HG02588 (cell line): Measurements from ENCODE around the gene KDM5D.

Experiments
- ATAC-seq: cut with Tn5 transposase; IDR thresholded peaks from one replicate; pipeline ENCODE4 v1.9.1; 2021; ENCODE audit warnings: mild to moderate bottlenecking, moderate library complexity; ENCODE audit not compliant: unreplicated experiment

KDM5D gene

DNA sequence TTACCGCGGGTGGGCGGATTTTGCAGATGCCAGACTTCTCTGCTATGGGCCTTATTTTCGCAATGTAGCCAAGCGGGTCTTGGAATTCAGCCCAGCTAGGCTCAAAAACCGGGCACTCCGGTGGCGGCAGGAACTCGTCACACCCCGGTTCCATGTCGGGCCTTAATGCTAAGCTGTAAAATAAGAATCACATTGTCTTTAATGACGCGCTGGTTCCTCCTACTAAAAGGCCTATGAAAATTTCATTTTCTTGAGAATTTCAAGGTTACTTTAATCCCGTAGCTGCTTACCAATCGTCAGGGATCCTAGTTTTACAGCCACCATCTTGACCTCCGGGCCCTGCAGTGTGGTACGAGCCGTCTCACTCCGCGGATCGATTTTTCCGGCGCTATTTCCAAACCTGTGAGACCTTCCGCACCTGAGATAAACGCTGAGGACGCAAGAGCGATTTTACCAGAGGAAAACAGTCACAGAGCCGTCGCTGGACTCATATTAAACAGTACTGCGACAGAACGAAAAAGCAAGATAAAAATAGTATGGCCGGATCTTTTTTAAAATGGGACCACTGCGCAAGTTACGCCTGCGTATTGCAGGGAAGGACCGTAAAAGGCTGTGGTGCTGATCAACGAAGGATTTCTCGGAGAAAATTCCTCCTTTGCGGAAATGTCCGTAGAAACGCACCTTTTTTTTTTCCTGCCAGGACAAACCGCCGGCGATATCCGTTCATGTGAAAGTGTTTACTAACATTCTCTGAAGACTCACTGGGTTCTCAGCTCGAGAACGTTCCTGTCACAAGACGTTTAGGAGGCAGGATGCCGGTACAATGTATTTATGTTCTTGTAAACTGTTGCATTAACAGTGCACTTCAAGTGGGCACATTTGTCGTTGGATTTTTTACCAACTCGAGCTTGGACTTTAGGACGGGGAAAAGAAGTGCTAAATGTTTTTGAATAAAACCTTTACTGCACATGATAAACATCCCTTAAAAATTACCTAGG is at the start of gene KDM5D:
Gene KDM5D (minus strand): TSS at position 346 of the 998 bp plus-strand sequence. CDS start 192 bp downstream, at position 154.
- ATAC-seq = peak; percentile 82

DNA sequence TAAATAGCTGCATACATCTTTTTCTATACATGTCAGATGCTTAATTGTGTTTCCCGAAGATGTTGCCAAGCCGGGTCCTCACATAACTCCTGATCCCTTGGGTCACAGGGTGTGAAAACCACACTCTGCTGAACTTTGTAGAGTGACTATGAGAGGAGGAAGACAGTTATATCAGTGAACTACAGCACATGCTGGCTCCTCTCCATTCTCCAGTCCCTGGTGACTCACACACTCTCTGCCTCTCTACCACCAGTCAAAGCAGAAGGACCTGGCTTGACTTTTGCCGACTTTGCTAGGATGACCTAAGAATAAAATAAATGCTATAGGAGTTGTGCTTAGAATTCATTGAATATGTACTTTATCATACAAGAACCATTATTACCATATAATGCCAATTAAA is 23.8 kb upstream of the KDM5D start:
- ATAC-seq = no peak

DNA sequence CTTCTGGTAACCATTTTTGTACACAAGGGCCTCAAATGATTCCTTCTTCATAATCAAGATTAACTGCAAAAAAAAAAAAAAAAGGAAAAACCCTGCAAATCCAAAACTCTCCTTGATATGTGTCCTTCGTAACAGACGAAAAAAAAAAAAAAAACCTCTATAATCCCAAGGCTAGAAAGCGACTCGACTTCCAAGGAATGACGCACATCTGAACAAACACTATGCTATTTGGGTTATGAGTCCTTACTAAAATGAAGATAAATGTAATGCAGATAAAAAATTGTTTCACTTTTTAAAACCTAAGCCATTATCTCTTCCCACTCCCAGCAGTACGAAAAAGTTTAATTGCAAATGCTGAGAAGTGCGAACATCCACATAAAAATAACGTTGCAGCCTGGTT is 1.2 kb downstream of the KDM5D start:
- ATAC-seq = no peak

DNA sequence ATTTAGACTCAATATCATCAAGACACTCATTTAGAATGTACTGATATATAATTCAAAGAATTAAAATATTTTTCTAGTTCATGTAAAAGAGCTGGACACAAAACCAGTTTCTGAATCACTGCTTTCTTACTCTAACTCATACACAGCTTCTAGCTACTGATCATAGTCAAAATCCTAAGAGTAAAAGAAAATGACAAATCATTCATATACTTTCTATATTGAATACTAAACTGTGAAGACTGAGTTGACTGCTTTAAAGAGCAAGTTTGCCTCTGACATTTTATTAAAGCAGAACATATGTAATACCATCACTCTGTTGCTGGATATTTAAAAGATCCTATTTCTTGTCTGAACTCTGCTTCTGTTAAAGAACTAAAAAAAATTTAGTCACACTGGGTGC is 2.4 kb downstream of the KDM5D start:
- no peak for ATAC-seq

DNA sequence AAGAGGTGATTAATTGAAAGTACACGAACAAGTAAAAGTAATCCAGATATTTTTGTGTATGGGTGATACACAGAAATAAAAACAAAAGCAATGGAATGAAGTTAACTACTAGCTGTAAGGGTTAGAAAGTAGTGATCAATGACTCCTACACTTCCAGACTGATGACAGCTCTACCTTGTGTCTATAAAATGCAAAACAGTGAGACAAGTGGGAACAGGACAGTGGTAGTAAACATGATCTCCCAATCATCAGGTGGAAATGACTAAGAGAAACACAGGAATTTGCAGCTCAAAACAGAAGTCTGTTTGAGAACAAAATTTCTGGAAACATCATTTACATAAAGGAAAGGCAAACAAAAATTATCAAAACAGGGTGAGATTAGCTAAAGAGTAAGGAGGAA is 10.1 kb downstream of the KDM5D start:
- no peak for ATAC-seq

DNA sequence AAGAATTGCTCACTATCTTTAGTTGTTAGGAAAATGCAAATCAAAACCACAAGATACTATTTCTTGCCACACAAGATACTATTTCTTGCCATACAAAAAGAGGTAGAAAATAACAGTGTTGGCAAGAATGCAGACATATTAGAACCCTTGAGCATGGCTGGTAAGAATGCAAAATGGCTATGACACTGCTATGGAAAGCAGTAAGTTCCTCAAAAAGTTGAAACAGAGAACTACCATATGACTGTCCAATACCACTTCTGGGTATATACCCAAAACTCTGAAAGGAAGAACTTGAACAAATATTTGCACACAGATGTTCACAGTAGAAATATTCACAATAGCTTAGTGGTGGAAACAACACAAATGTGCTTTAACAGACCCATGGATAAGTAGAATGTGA is 26.6 kb downstream of the KDM5D start:
- peak; percentile 88 for ATAC-seq

DNA sequence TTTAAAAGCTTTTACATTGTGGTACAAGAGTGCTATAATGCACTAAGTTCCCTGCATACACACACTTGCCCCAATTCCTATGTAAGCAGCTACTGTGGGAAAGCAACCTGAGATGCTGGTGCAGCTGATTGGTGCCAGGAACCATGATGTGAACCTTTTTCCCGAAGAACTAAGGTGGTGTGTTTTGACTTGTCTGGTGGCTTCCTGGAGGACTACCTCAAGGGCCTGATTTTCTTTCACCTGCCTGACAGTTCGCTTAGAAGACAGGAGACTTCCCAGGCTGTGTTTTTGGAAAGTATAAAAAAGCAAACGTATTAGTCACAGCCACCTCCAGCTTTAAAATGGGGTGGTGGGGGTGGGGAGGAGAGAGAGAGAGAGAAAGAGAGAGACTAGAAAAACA is 27.4 kb downstream of the KDM5D start:
- ATAC-seq = no peak

DNA sequence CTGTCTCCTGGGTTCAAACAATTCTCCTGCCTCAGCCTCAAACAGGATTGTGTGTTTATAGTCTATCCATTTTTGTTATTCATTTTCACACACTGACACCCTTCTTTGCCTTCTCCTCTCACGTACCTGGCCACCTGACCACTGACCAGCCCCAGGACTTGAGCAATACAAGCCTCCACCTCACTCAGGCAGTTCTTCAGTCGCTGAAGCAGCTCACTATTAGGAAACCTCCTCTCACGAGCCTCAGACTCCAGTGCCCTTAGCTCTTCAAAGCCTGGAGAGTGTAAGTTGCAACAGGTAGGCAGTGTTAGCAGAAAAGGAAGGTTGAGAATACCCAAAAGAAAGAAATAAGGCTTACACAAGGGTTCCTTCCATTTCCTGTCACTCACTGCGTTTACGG is 29.3 kb downstream of the KDM5D start:
- ATAC-seq = no peak

DNA sequence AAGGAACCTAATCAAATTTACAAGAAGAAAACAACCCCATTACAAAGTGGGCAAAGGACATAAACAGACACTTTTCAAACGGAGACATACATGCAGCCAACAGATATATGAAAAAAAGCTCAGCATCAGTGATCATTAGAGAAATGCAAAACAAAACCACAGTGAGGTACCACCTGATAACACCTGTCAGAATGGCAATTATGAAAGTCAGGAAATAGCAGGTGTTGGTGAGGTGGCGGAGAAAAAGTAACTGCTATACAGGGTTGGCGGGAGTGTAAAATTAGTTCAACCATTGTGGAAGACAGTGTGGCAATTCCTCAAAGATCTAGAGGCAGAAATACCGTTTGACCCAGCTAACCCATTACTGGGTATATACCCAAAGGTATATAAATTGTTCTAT is 31.1 kb downstream of the KDM5D start:
- no peak for ATAC-seq

DNA sequence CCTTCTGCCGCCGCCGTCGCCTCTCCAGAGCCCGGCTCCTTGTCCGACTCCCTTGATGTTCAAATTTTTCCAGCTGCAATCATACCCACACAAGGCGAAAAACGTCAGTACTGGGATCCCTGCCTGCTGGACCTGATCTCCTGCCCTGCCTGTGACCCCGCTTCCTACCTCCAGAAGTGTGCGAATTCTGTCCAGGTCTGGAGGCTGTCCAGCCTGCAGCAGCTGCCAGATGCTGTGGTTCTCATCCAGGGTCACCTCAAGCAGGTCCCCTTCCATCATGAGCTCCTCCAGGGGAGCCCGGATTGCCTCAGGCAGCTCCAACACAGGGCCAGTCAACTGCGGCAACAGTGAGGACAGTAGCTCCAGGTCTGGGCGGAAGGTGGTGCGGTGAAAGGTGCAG is 38.3 kb downstream of the KDM5D start:
- ATAC-seq = no peak

DNA sequence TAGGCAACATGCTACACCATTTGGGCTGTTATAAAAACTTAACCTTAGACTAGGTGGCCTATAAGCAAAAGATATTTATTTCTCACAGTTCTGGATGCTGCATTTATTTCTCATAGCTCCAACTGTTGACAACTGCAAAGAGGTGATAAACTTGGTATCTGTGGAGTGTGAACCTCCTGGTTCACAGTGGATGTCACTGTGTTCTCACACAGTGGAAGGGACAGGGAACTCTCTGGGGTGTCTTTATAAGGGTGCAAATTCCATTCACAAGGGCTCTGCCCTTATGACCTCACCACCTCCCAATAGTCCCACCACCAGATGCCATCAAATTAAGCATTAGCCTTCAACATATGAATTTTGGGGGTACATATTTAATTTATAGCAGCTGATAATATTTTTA is 46.0 kb downstream of the KDM5D start:
- ATAC-seq = no peak

DNA sequence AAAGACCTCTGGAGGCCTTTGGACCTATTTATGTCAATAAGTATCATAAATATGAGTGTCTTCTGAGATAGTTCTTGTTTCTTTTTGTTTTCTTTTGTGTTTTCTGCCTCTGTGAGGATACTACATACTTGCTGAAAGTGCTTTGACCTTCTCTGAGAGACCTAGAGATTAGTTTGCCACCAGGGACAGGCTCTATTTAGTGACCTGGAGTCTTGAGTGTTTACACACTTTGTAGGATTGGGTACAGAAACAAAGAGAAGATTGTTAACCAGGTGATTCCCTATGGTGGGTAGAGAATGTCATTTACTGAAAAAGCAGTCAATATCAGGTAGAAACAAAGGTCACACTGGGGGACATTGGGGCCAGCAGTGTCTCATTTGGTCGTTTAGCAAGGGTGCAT is 63.7 kb downstream of the KDM5D start:
- ATAC-seq = no peak
